Common myeloid progenitor, CD34-positive (primary cell): ENCODE measurements around the gene SLC37A2.

Experiments
- CTCF ChIA-PET: fragments of 350-600 bp; sonication (Branson Sonifier 250); formaldehyde crosslinking; loops from one replicate; lab custom pipeline; 2021; ENCODE audit warnings: antibody characterized with exemption; lab: Charles Lee
- POLR2A ChIA-PET: fragments of 350-600 bp; sonication (Branson Sonifier 250); formaldehyde crosslinking; loops from one replicate; lab custom pipeline; 2021; ENCODE audit warnings: antibody characterized with exemption; lab: Charles Lee
- DNase-seq, 3 donors: peaks; one replicate each; pipeline versions ENCODE4 v3.0.0 to v3.0.0-alpha.2; 2013
- H3K27ac ChIP-seq, 2 experiments: 1 replicate in 1 of 2; 2 replicates in 1 of 2; pipeline ENCODE4 v1.7.0; 2013; ENCODE audit warnings: inconsistent platforms in 2 of 2, low read length in 2 of 2, mild to moderate bottlenecking in 2 of 2, low read depth in 1 of 2, moderate library complexity in 1 of 2; ENCODE audit not compliant: severe bottlenecking in 2 of 2, insufficient read depth in 1 of 2, poor library complexity in 1 of 2
- H3K27me3 ChIP-seq, 5 experiments: replicated peaks in 2 of 5; 1 replicate in 3 of 5; 2 replicates in 2 of 5; pipeline versions ENCODE4 v1.6.1 to v1.7.0; 2013; ENCODE audit warnings: low read length in 4 of 5, mild to moderate bottlenecking in 2 of 5, moderate library complexity in 2 of 5, inconsistent platforms in 1 of 5; ENCODE audit not compliant: insufficient read depth in 5 of 5, control insufficient read depth in 4 of 5
- H3K36me3 ChIP-seq, 4 experiments: 1 replicate in 2 of 4; 2 replicates in 2 of 4; pipeline versions ENCODE4 v1.6.1 to v1.7.0; 2013; ENCODE audit warnings: low read length in 3 of 4, control low read depth in 1 of 4, mild to moderate bottlenecking in 1 of 4; ENCODE audit not compliant: control insufficient read depth in 4 of 4, insufficient read depth in 4 of 4
- H3K4me1 ChIP-seq, 4 experiments: 1 replicate in 3 of 4; 2 replicates in 1 of 4; pipeline versions ENCODE4 v1.6.1 to v1.7.1; 2013; ENCODE audit warnings: low read length in 3 of 4, mild to moderate bottlenecking in 3 of 4, control low read depth in 1 of 4, inconsistent platforms in 1 of 4, moderate library complexity in 1 of 4; ENCODE audit not compliant: control insufficient read depth in 4 of 4, insufficient read depth in 4 of 4; ENCODE audit errors: control extremely low read depth in 1 of 4
- H3K4me3 ChIP-seq, 7 experiments: 1 replicate in 4 of 7; 2 replicates in 3 of 7; pipeline versions ENCODE4 v1.5.1 to v1.7.0; 2013; ENCODE audit warnings: mild to moderate bottlenecking in 7 of 7, low read length in 6 of 7, moderate library complexity in 6 of 7, inconsistent platforms in 2 of 7, low read depth in 2 of 7, control low read depth in 1 of 7; ENCODE audit not compliant: insufficient read depth in 4 of 7, control insufficient read depth in 1 of 7; ENCODE audit errors: extremely low read depth in 1 of 7
- H3K9me3 ChIP-seq, 5 experiments: 1 replicate in 4 of 5; 2 replicates in 1 of 5; pipeline versions ENCODE4 v1.6.1 to v1.7.1; 2013; ENCODE audit warnings: low read length in 4 of 5, mild to moderate bottlenecking in 2 of 5, inconsistent platforms in 1 of 5, low read depth in 1 of 5, moderate library complexity in 1 of 5; ENCODE audit not compliant: control insufficient read depth in 4 of 5, insufficient read depth in 2 of 5; ENCODE audit errors: control extremely low read depth in 1 of 5
- WGBS: methylation state at CpG from one replicate; pipeline ENCODE4 v1.1.5; 2013; ENCODE audit not compliant: insufficient coverage; 5-methylcytosine and 5-hydroxymethylcytosine counted together

SLC37A2 gene

GRCh38 chr11:125112208-125112604, 49.1 kb downstream of the SLC37A2 start:
- WGBS: 94% methylated on average over 8 of the region's 9 CpGs
- no peak for DNase-seq
- Histone ChIP-seq H3K27ac (no peak overlapping the region), H3K36me3 (no peaks in the 10 kb centered on the region), H3K4me1 (peaks cover 9 to 14% (median 12%) of the 10 kb centered on the region in 4 experiments), H3K4me3 (peak overlapping the region in 5 of 7 experiments; percentile 82 to 95 (median 92)), H3K9me3 (peaks cover 0 to 2% (median 0%) of the 10 kb centered on the region in 5 experiments), H3K27me3 (peaks cover 0 to 3% (median 0%) of the 10 kb centered on the region in 5 experiments)
- ChIA-PET POLR2A (interaction anchor here (0.6 kb wide), 1 partner anchor 57 kb away, joined by 9 read pairs; no protein-coding TSS in a partner anchor), CTCF (interaction anchor here (1.2 to 2.6 kb wide), 7 partner anchors 9 to 274 kb away, joined by 3 to 12 read pairs (median 6); no protein-coding TSS in a partner anchor)

- CTCF ChIA-PET: interaction anchor here (1.4 kb wide), 1 partner anchor 9 kb away, joined by 6 read pairs; no protein-coding TSS in a partner anchor
- 81% methylated on average over 4 of the region's 8 CpGs for WGBS
These were observed 51.4 kb downstream of the SLC37A2 start for GRCh38 chr11:125114518-125114917.

DNA sequence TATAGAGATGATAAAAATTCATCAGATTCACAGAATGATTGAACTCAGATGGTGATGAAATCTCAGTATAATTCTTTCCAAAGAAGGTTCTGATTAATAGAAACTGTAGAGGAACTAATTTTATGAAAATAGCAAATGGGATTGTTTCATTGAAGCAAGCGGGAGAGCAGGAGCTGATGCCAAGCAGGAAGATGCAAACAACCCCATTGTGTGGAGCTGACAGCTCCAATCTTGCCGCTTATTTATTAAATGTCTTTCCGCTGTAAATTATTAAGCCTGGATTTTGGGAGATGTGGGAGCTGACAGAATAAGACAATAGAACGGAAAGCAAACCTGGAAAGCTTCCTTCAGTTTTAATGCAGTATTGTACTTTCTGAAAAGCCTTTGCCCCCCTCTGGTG, 54.3 kb downstream of the SLC37A2 start:
- no peaks in the 10 kb centered on the region for H3K36me3 ChIP-seq
- WGBS: 98% methylated on average over 4 of the region's 4 CpGs
- POLR2A ChIA-PET: no interaction called here

More at GRCh38 chr11:125114518-125114917, 51.4 kb downstream of the SLC37A2 start:
- no peaks in the 10 kb centered on the region for H3K36me3 ChIP-seq
- no peak overlapping the region for H3K4me3 ChIP-seq
- H3K4me1 ChIP-seq: peaks cover 9 to 14% (median 12%) of the 10 kb centered on the region in 4 experiments
- no peak overlapping the region for H3K27ac ChIP-seq
- H3K9me3 ChIP-seq: peaks cover 0 to 2% (median 0%) of the 10 kb centered on the region in 5 experiments
- peaks cover 0 to 13% (median 0%) of the 10 kb centered on the region in 5 experiments for H3K27me3 ChIP-seq
- POLR2A ChIA-PET: no interaction called here
- DNase-seq: no peak

DNA sequence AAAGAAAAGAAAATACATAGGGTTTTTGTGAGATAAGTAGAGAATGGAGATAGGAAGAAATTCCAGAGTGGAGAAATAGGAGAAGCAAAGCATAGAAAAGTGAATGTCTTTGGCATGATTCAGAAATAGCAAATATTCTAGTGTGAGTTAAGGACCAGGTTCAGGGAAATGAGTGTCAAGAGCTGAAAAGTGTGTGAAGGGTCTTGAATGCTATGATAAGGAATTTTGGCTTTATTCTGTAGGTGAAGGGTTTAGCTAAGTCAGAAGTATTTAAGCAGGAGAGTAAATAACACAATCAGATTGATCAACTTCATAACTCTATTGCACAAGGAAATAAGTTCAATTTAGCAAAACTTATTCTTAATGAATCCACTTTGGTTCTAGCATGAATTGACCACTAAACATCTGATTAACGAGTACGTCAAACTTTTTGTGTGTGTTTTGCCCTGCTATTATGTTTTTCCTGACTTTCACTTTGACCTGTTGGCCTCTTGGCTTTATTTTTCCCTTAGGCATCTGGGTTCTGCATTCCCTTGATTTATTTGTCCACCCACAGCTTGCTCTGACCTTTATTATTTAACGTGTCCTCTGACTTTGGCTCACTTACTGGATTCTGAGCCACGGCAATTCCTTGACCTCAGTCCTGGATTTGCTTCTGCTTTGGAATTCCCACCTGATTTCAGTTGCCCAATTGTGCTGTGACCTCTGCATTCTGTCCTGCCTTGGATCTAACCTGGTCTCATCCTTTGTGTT, 60.3 kb downstream of the SLC37A2 start:
- POLR2A ChIA-PET: no interaction called here
- Histone ChIP-seq H3K27me3 (peaks cover 0 to 29% (median 19%) of the 10 kb centered on the region in 5 experiments), H3K36me3 (no peaks in the 10 kb centered on the region), H3K9me3 (no peaks in the 10 kb centered on the region), H3K4me1 (peaks cover 0 to 14% (median 6%) of the 10 kb centered on the region in 4 experiments), H3K27ac (no peak overlapping the region), H3K4me3 (peak overlapping the region in 2 of 7 experiments; percentile 23 to 50)
- no peak for DNase-seq
- 98% methylated on average over 4 of the region's 4 CpGs for WGBS
- CTCF ChIA-PET: interaction anchor here (1.1 to 2.9 kb wide), 7 partner anchors 9 to 165 kb away, joined by 3 to 14 read pairs (median 4); partner anchors contain the start of gene TMEM218

More for the DNA sequence above, 54.3 kb downstream of the SLC37A2 start:
- H3K27ac ChIP-seq: no peak overlapping the region
- no peak overlapping the region for H3K4me3 ChIP-seq
- peaks cover 0 to 2% (median 0%) of the 10 kb centered on the region in 5 experiments for H3K9me3 ChIP-seq
- no peak for DNase-seq
- H3K27me3 ChIP-seq: peaks cover 0 to 20% (median 8%) of the 10 kb centered on the region in 5 experiments
- no peaks in the 10 kb centered on the region for H3K4me1 ChIP-seq
- CTCF ChIA-PET: interaction anchor here (1.0 to 1.8 kb wide), 2 partner anchors 21 to 27 kb away, joined by 3 to 4 read pairs; no protein-coding TSS in a partner anchor

DNA sequence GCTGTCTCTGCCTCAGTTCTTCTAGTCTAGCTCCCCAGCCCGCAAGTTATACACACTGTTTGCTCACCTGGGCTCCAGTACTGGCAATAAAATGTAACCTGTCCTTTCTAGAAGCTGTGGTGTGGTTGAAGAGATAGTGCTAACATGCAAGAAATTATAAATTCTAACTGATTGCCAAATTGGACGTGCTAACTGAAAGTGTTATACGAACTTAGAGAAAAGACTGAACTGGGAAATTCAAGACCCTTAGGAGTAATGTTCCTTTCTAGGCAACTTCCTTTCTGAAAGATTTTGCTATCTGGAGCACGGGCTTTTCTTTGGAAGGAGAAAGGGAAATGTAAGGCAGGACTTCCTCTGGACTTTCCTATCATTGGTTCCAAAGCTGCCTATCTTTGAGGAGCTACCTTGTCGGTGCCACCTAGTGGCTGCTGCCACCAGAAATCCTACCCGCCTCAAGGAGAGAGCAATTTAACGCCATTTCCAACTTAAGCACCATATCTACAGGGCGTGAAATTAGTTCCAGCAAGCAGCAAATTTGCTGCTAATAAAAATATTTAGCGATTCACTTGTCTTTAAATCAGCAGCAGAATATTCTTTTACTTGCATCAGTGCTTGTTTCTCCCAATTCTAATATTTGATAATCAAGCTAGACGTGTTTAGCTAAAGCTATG, 61.0 kb downstream of the SLC37A2 start:
- CTCF ChIA-PET: interaction anchor here (0.7 to 2.9 kb wide), 9 partner anchors 10 to 165 kb away, joined by 3 to 14 read pairs (median 4); partner anchors contain the start of gene TMEM218
- Histone ChIP-seq H3K36me3 (no peaks in the 10 kb centered on the region), H3K4me1 (peaks cover 0 to 14% (median 6%) of the 10 kb centered on the region in 4 experiments), H3K9me3 (no peaks in the 10 kb centered on the region), H3K27ac (no peak overlapping the region), H3K27me3 (peaks cover 0 to 29% (median 20%) of the 10 kb centered on the region in 5 experiments), H3K4me3 (peak overlapping the region in 2 of 7 experiments; percentile 23 to 50)
- 70% methylated on average over 9 of the region's 10 CpGs for WGBS
- POLR2A ChIA-PET: no interaction called here
- peak in 2 of 3 donors; percentile 48 to 50 for DNase-seq

DNA sequence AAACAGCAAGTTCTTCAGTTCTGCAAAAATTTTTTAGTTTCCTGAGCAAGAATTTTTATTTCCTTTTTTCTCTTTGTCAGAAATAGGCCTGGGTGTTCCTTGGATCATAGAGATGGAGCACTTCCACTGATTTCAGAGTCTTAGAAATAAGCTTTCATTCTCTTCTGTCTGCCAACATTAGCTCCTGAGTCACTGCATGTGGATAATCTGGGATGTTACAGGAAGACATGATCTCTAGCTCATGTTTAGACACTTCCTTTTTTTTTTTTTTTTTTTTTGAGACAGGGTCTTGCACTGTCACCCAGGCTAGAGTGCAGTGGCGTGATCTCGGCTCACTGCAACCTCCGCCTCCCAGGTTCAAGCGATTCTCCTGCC, 61.5 kb downstream of the SLC37A2 start:
- 100% methylated on average over 1 of the region's 4 CpGs for WGBS
- DNase-seq: peak in 2 of 3 donors; percentile 28
- peaks cover 0 to 14% (median 6%) of the 10 kb centered on the region in 4 experiments for H3K4me1 ChIP-seq
- H3K36me3 ChIP-seq: no peaks in the 10 kb centered on the region
- H3K4me3 ChIP-seq: no peak overlapping the region
- H3K9me3 ChIP-seq: no peaks in the 10 kb centered on the region
- POLR2A ChIA-PET: no interaction called here
- CTCF ChIA-PET: interaction anchor here (0.7 to 2.9 kb wide), 9 partner anchors 12 to 166 kb away, joined by 3 to 14 read pairs (median 4); partner anchors contain the start of gene TMEM218
- H3K27ac ChIP-seq: no peak overlapping the region
- peaks cover 0 to 32% (median 20%) of the 10 kb centered on the region in 5 experiments for H3K27me3 ChIP-seq
